Epithelial cell of prostate (primary cell): ENCODE measurements around the gene ZFAND5.

Source experiments
- DNase-seq: peaks from one replicate; pipeline ENCODE4 v3.0.0-alpha.2; 2011; ENCODE audit warnings: low read depth, low spot score
- H3K27ac ChIP-seq: fragments of 450-650 bp; 2 replicates; pipeline ENCODE4 v1.5.1; 2017; ENCODE audit warnings: mild to moderate bottlenecking

ZFAND5 gene, protein sequence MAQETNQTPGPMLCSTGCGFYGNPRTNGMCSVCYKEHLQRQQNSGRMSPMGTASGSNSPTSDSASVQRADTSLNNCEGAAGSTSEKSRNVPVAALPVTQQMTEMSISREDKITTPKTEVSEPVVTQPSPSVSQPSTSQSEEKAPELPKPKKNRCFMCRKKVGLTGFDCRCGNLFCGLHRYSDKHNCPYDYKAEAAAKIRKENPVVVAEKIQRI

GRCh38 chr9:72364679-72365524 lies at the start of gene ZFAND5:
Gene ZFAND5, minus strand, starts transcription at chr9:72365208. Its CDS starts 4,430 bp downstream, at chr9:72360778.
- H3K27ac ChIP-seq: peak within 1 kb of the TSS; percentile 96
- peak; percentile 92 for DNase-seq

DNA sequence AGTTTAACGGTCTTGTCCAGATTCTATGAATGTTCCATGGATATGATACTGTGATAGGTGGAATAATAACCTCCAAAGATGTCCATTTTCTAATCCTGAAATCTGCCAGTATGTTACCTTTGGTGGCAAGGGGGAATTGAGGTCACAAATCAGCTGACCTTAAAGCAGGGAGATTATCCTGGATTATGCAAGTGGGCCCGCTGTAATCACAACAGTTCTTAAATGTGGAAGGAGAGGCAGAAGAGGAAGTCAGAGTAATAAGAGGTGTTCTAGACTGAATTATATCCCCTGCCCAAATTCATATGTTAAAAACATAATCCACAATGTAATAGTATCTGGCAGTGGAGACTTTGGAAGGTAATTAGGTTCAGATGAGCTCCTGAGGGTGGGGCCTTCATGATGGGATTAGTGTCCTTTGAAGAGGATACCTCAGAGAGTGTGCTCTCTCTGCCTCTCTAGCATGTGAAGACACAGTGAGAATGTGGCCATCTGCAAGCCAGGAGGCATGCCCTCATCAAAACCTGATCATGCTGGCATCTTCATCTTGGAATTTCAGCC lies 47.6 kb upstream of the ZFAND5 start:
- no peak overlapping the region for H3K27ac ChIP-seq
- no peak for DNase-seq

GRCh38 chr9:72410214-72410613 lies 45.2 kb upstream of the ZFAND5 start:
- DNase-seq: no peak
- no peak overlapping the region for H3K27ac ChIP-seq

- H3K27ac ChIP-seq: no peak overlapping the region
- DNase-seq: no peak
Observed at GRCh38 chr9:72407114-72407513, 42.1 kb upstream of the ZFAND5 start.

DNA sequence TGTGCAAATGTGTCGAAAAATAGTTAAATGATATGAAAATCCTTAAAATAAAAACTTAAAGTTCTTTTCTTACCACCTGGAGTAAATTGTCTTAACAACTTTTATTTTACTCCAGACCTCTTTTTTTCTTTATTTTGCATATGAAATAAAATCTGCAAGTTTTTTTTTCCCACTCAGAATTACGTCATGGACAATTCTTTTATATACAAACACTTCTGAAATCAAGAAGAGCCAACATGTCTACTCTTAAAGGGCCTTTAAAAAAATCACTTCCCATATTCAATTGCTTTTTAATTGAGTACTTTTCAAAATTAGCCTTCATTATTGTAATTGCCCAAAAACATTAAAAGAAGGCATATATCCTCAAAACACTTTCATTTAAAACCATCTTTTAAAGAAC lies 37.7 kb upstream of the ZFAND5 start:
- DNase-seq: no peak
- H3K27ac ChIP-seq: no peak overlapping the region

GRCh38 chr9:72401396-72401795 lies 36.4 kb upstream of the ZFAND5 start:
- no peak for DNase-seq
- H3K27ac ChIP-seq: no peak overlapping the region

GRCh38 chr9:72400866-72401265 lies 35.9 kb upstream of the ZFAND5 start:
- no peak for DNase-seq

DNA sequence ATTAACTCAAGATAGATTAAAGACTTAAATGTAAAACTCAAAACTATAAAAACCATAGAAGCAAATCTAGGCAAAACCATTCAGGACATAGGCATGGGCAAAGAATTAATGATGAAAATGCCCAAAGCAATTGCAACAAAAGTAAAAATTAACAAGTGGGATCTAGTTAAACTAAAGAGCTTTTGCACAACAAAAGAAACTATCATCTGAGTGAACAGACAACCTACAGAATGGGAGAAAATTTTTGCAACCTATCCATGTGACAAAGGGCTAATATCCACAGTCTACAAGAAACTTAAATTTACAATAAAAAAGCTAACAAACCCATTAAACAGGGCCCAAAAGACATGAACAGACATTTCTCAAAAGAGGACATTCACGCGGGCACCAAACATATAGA lies 34.4 kb upstream of the ZFAND5 start:
- no peak for DNase-seq
- no peak overlapping the region for H3K27ac ChIP-seq

More at GRCh38 chr9:72400866-72401265, 35.9 kb upstream of the ZFAND5 start:
- H3K27ac ChIP-seq: no peak overlapping the region

- H3K27ac ChIP-seq: no peak overlapping the region
- peak; percentile 66 for DNase-seq
Observed at GRCh38 chr9:72396247-72397091, 31.5 kb upstream of the ZFAND5 start.

- no peak for DNase-seq
- no peak overlapping the region for H3K27ac ChIP-seq
Observed at GRCh38 chr9:72394066-72394465, 29.1 kb upstream of the ZFAND5 start.

- no peak for DNase-seq
- H3K27ac ChIP-seq: no peak overlapping the region
Observed at GRCh38 chr9:72390907-72391306, 25.9 kb upstream of the ZFAND5 start.

GRCh38 chr9:72386186-72386585 lies 21.2 kb upstream of the ZFAND5 start:
- no peak overlapping the region for H3K27ac ChIP-seq
- no peak for DNase-seq

DNA sequence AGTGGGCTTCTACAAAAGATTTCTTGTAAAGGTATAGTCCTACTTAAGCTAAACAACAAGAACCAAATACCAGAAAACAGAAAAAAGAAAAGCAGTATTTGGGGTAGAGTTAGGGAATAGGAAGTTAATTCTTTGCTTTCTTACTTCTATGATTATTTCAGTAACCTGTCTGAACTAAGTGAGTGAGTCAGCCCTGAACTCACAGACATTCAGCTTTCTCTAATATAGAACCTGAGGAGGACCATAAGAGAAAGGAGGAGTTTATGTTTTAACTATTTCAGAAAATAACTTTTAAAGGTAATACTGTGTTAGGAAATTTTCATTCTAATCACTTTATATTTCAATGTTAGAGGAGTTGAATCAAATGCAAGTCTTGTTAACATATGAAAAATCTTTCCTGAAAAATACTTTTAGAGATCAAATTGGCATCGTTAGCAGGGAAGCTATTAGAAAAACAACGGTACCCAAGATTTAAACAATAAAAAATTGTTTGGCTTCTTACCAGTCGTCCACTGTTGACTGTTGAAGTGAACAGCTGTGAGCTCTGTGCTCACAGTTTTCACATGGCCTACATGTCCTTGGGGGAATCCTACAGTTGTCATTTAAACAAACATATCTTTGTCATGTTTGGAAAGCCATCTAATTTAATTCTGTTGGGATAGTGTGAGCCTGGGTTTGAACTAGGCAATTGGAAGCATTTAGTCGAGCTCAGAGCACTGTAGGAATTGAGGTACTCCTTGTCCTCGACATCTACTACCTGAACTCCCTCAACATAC lies 19.9 kb upstream of the ZFAND5 start:
- H3K27ac ChIP-seq: peak overlapping the region; percentile 59
- no peak for DNase-seq

DNA sequence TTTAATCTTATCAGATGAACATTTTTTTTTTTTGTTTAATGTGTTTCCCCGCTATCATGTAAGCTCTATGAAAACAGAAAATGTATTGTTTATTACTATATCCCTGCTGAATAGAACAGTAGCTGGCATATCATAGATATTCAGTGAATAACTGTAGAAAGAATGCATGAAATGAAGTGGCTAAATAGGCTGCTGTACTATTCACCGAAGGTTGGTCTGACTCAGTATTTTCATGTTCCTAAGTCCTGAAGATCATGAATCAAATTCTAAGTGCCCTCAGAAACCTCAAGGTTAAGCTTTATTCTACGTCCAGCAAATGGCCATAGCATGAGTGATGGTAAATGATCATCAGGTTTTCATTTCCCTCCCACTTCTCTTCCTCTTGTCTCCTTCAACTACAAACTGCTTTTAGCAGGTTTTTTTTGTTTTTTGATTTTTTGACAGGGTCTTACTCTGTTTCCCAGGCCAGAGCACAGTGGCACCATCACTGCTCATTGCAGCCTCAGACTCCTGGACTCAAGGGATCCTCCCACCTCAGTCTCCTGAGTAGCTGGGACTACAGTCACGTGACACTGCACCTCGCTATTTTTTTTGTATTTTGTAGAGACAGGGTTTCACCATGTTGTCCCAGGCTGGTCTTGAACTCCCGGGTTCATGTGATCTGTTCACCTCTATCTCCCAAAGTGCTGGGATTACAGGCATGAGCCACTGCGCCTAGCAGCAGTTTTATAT lies 19.1 kb upstream of the ZFAND5 start:
- DNase-seq: peak; percentile 45
- peak overlapping the region; percentile 59 for H3K27ac ChIP-seq

- no peak for DNase-seq
- no peak overlapping the region for H3K27ac ChIP-seq
Observed at GRCh38 chr9:72382405-72382804, 17.4 kb upstream of the ZFAND5 start.

DNA sequence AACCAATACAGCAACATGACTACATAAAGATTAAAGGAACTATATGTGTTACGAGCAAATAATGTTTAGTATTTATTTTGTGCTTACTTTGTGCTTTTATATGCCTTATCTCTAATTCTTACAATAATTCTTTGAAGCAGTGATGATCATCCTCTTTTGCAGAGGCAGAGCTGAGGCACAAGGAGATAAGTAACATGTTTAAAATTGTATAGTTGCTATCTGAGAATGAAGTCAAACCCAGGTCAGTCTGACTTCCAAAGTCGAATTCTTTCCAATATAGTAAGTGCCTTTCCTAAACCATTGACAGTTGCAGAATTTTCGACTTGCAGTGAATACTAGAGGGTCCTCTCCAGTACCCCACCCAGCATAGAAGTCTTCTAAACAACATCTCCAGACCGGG lies 12.0 kb upstream of the ZFAND5 start:
- DNase-seq: no peak
- H3K27ac ChIP-seq: no peak overlapping the region

DNA sequence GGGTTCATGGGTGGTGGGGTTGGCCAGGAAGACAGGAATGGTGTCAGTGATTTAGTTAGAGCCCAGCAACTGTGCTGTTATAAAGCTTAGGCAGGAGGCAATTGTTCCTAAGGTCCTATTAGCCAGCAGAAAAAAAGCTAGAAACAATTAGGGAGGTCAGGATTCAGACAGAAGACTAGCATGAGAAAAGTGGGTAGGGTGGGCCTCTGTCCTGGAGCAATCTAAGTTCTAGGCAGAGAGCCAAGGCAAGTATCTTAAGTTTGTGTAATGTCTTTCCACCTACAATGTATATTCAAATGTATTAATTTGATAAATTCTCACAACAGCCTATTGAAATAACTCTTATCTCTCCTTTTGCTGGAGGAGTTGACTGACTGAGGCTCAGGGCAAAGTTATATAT lies 6.1 kb upstream of the ZFAND5 start:
- DNase-seq: no peak
- H3K27ac ChIP-seq: no peak overlapping the region

GRCh38 chr9:72365525-72366256 lies 683 bp upstream of the ZFAND5 start:
- H3K27ac ChIP-seq: peak overlapping the region; percentile 96

More at GRCh38 chr9:72365525-72366256, 683 bp upstream of the ZFAND5 start:
- peak; percentile 16 for DNase-seq
